GM19240 (cell line): ENCODE results near the gene AVPR2.
A peak's percentile ranks its signal among the peaks of the same experiment; 100 is the strongest.

Source experiments
- DNase-seq: peaks from one replicate; pipeline ENCODE4 v3.0.0; 2011; ENCODE audit warnings: low spot score; ENCODE audit not compliant: insufficient read length

Gene AVPR2

DNA sequence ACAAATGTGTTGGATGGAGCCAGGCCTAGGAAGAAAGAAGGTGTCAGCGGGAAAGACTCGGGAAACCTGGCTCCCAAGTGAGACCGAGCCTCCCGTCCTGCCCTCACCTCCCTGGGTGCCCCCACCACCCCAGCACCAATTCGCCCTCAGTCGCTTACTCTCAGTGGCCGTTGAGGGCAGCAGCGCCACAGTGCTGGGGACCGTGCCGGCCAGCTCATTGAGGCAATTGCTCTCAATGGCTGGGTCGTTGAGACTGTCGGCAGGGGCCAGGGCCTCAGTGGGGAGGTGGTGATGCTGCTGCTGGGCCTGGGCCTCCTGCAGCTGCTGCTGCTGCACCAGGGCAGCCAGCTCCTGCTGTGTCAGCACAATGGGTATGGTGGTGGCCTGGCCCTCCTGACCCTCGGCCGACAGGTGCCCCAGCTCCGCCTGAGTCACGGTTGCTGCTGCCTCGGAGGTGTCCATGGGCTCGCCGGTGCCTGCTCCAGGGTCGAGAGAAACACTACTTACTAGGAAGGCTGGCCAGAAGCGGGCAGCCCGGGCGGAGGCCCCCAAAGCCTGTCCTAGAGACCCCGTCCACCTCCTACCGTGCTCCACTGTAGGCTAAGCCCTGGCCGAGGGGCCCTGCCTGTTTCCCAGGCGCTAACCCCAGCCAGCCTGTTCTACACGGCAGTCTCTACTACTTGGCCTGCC is 47.4 kb downstream of the AVPR2 start:
- no peak for DNase-seq

DNA sequence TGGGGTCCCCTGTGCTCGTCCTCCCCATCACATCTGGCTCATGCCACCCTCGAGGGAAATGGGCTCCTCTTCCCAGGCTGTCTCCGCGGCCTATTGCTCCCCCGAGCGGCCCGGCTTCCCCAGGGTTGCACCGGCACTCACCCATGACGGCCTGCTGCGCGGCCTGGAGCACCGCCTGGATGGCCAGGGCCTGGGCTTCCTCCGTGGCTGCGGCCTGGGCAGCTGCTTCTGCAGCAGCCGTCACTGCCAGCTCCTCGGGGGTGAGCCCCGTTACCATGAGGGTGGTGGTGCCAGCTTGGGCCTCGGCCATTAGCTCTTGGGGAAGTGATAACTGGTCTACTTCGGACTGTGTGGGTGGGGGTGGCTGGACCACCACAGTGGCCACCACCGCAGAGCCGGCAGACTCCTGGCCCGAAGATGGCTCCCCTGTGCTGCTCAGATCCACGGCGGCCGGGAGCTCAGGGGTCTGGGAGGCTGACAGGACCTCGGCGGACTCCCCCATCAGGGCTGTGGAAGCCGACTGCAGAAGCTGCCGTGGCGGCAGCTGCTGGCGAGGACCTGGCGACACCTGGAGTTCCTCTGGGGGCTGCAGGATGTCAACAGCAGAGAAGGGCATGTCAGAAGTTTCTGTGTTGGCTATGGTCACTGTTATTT is 48.0 kb downstream of the AVPR2 start:
- no peak for DNase-seq

DNA sequence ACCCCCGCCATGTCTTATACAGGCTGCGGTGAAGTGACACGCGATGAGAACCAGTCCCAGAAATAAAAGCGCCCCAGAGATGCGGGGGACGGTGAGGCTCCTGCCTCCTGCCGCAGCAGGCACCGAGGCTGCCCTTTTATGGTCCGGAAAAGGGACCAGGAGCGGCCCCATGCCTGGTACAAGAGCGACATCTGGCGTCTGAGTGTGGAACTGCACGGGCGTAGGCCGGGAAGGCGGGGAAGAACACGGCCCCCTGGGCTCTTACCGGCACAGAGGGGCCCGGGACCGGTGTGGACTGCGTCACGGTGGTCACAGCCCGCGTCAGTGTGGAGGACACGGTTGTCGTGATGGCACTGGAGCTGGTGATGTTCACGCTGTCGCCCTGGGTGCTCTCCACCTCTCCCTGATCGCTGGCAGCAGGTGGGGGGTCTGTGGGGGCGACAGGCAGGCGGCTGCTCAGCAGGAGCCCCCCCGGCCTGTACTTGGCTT is 48.9 kb downstream of the AVPR2 start:
- peak; percentile 65 for DNase-seq

DNA sequence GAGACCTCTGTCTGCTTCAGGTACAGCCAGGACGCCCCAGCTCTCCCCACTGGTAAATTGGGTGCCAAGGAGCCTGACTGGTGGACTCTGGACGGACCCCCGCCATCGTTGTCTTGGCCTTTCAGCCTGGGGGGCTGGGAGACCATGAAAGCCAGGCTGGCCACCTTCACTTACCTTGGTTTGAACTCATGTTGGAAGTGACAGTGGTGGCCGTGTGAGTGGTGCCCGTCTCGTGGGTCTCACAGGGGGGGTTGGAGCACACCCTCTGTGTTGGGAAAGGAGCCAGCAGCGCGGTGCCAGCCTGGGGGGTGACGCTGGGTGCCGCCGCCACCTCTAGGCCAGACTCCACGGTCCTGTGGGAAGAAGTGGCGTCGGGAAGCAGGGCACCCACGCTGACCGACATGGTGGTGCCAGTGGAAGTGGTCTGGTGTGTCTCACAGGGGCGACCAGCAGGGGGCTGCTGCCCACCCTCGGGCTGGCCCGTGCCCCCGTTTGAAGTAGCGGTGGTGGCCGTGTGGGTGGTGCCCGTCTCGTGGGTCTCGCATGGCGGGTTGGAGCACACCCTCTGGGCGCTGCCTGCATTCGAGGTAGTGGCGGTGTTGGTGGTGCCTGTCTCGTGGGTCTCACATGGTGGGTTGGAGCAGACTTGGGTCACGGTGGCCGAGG is 49.6 kb downstream of the AVPR2 start:
- no peak for DNase-seq

DNA sequence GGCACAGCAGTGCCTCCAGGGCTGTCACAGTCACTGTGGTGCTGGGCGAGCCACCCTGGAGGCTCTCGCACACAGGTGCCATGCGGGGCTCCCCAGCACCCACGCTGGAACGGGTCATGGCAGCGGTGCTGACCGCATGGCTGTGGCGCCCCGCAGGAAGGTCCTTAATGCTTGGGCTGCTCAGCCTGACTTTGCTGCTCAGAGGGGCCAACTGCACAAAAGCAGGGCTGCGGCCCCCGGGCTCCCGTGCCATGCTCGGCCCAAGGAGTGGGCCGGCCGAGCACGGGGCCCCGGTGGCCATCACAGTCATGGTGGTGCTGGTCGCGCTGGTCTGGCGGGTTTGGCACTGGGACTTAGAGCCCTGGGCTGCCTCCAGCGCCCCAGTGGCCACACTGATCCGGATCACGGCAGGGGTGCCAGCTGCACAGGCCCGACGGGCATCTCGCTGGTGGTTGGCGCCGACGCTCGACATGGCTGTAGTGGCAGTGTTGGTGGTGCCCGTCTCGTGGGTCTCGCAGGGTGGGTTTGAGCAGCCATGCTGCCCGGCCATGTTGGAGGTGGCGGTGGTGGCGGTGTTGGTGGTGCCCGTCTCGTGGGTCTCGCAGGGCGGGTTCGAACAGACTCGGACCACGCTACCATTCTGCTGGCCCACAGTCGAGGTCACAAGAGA is 50.2 kb downstream of the AVPR2 start:
- DNase-seq = no peak

DNA sequence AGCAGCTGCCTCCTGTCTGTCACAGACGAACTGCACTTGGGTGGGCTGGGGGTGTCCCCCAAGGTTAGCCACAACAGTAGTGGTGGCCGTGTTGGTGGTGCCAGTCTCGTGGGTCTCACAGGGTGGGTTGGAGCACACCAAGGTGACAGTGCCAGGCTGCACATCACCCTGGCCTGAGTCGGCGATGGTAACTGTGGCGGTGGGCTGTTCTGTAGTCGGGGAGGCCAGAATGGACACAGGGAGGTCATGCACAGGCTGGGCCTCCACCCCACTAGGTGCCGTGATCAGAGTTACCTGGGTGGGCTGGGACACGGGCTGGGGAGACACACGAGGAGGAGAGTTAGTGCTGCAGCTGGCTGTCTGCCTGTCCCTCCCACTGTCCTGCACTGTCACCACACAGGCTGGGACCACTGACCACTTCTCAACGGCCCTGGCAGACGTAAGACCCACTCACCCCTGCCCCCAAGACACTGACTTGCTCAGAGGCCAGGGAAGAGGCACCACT is 50.8 kb downstream of the AVPR2 start:
- no peak for DNase-seq

DNA sequence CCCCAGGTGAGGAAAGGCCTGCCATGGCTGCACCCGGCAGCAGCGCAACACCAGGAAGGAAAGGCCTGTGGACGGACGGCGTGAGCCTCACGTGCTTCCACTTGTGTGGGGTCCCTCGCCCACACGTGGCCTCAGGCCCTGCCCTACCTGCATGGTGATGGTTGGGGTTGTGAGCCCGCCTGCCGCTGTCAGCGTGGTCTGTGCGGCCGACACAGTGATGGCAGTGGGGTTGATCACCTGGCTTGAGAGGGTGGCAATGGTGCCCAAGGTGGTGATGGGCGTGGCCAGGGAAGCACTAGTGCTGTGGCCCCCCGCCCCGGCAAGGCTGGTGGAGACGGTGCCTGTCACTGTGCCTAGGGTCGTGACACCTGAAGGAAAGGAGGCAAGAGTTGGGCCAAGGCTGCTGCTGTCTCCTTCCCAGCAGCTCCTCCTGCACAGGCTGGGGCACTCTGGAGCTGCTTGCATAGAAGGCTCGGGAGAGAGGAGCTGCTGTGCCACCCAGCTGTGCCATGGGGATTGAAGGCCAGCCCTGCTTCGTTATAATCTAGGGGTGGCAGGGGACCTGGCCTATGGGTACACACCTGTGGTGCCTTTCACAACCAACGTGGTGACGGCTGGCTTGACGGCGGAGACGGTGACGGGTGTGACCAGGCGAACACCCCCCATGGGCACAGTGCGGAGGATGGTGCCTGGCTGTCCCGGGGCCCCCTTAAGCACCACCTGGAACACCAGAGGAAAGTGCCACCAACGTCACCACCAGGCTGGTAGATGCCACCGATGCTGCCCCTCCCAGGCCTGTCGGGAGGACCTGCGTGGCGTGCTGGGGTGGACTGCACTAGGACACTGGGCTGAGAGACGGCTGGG is 51.8 kb downstream of the AVPR2 start:
- DNase-seq = no peak
